Common myeloid progenitor, CD34-positive (primary cell): ENCODE results near the gene INSIG1.

Experiments used
- CTCF ChIA-PET: fragments of 350-600 bp; sonication (Branson Sonifier 250); formaldehyde crosslinking; loops from one replicate; lab custom pipeline; 2021; ENCODE audit warnings: antibody characterized with exemption; lab: Charles Lee
- POLR2A ChIA-PET: fragments of 350-600 bp; sonication (Branson Sonifier 250); formaldehyde crosslinking; loops from one replicate; lab custom pipeline; 2021; ENCODE audit warnings: antibody characterized with exemption; lab: Charles Lee
- DNase-seq, 3 donors: peaks; one replicate each; pipeline versions ENCODE4 v3.0.0 to v3.0.0-alpha.2; 2013
- H3K27ac ChIP-seq, 2 experiments: 1 replicate in 1 of 2; 2 replicates in 1 of 2; pipeline ENCODE4 v1.7.0; 2013; ENCODE audit warnings: inconsistent platforms in 2 of 2, low read length in 2 of 2, mild to moderate bottlenecking in 2 of 2, low read depth in 1 of 2, moderate library complexity in 1 of 2; ENCODE audit not compliant: severe bottlenecking in 2 of 2, insufficient read depth in 1 of 2, poor library complexity in 1 of 2
- H3K27me3 ChIP-seq, 5 experiments: replicated peaks in 2 of 5; 1 replicate in 3 of 5; 2 replicates in 2 of 5; pipeline versions ENCODE4 v1.6.1 to v1.7.0; 2013; ENCODE audit warnings: low read length in 4 of 5, mild to moderate bottlenecking in 2 of 5, moderate library complexity in 2 of 5, inconsistent platforms in 1 of 5; ENCODE audit not compliant: insufficient read depth in 5 of 5, control insufficient read depth in 4 of 5
- H3K36me3 ChIP-seq, 4 experiments: 1 replicate in 2 of 4; 2 replicates in 2 of 4; pipeline versions ENCODE4 v1.6.1 to v1.7.0; 2013; ENCODE audit warnings: low read length in 3 of 4, control low read depth in 1 of 4, mild to moderate bottlenecking in 1 of 4; ENCODE audit not compliant: control insufficient read depth in 4 of 4, insufficient read depth in 4 of 4
- H3K4me1 ChIP-seq, 4 experiments: 1 replicate in 3 of 4; 2 replicates in 1 of 4; pipeline versions ENCODE4 v1.6.1 to v1.7.1; 2013; ENCODE audit warnings: low read length in 3 of 4, mild to moderate bottlenecking in 3 of 4, control low read depth in 1 of 4, inconsistent platforms in 1 of 4, moderate library complexity in 1 of 4; ENCODE audit not compliant: control insufficient read depth in 4 of 4, insufficient read depth in 4 of 4; ENCODE audit errors: control extremely low read depth in 1 of 4
- H3K4me3 ChIP-seq, 7 experiments: 1 replicate in 4 of 7; 2 replicates in 3 of 7; pipeline versions ENCODE4 v1.5.1 to v1.7.0; 2013; ENCODE audit warnings: mild to moderate bottlenecking in 7 of 7, low read length in 6 of 7, moderate library complexity in 6 of 7, inconsistent platforms in 2 of 7, low read depth in 2 of 7, control low read depth in 1 of 7; ENCODE audit not compliant: insufficient read depth in 4 of 7, control insufficient read depth in 1 of 7; ENCODE audit errors: extremely low read depth in 1 of 7
- H3K9me3 ChIP-seq, 5 experiments: 1 replicate in 4 of 5; 2 replicates in 1 of 5; pipeline versions ENCODE4 v1.6.1 to v1.7.1; 2013; ENCODE audit warnings: low read length in 4 of 5, mild to moderate bottlenecking in 2 of 5, inconsistent platforms in 1 of 5, low read depth in 1 of 5, moderate library complexity in 1 of 5; ENCODE audit not compliant: control insufficient read depth in 4 of 5, insufficient read depth in 2 of 5; ENCODE audit errors: control extremely low read depth in 1 of 5
- WGBS: methylation state at CpG from one replicate; pipeline ENCODE4 v1.1.5; 2013; ENCODE audit not compliant: insufficient coverage; 5-methylcytosine and 5-hydroxymethylcytosine counted together

Gene INSIG1

DNA sequence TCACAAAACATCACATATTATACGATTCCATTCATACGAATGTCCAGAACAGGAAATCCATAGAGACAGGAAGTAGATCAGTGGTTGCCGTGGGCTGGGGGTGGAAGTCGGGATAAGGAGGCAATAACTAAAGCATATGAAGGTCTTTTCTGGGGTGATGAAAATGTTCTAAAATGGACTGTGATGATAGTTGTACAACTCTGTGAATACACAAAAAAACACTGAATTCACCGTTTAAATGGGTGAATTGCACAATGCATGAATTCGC is 3.2 kb upstream of the INSIG1 start:
- 52% methylated on average over 2 of the region's 6 CpGs for WGBS
- ChIA-PET CTCF (interaction anchor here (1.1 to 2.7 kb wide), 4 partner anchors 11 to 100 kb away, joined by 3 to 7 read pairs (median 6); no protein-coding TSS in a partner anchor), POLR2A (no interaction called here)
- DNase-seq = no peak
- Histone ChIP-seq H3K9me3 (no peaks in the 10 kb centered on the region), H3K4me1 (peaks cover 7 to 25% (median 22%) of the 10 kb centered on the region in 4 experiments), H3K27ac (no peak overlapping the region), H3K27me3 (no peaks in the 10 kb centered on the region), H3K36me3 (peaks cover 0 to 5% (median under 1%) of the 10 kb centered on the region in 4 experiments), H3K4me3 (no peak overlapping the region)

DNA sequence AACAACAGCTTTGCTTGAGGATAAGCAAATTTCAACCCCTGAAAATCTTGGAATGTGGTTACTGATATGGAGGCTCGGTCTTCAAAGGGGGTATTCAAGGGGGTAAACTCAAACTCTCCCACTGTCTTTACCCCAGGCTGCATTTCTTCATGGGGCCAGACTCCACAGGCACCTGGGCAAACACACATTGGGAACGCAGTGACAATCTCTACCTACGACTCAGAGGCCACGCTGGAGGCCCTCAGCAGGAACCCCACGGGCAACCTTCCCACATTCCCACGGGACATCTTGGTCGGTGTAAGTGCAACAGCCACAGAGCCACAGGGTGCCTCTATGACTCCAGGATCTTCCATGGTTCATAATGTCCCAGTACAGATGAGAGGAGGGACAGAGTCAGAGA is 2.2 kb upstream of the INSIG1 start:
- peaks cover 14 to 36% (median 31%) of the 10 kb centered on the region in 4 experiments for H3K4me1 ChIP-seq
- no peaks in the 10 kb centered on the region for H3K27me3 ChIP-seq
- peaks cover 0 to 11% (median 4%) of the 10 kb centered on the region in 4 experiments for H3K36me3 ChIP-seq
- DNase-seq = no peak
- 100% methylated on average over 3 of the region's 7 CpGs for WGBS
- CTCF ChIA-PET = interaction anchor here (1.5 to 2.7 kb wide), 3 partner anchors 8 to 50 kb away, joined by 3 to 12 read pairs (median 7); no protein-coding TSS in a partner anchor
- POLR2A ChIA-PET = interaction anchor here (2.3 to 4.6 kb wide), 2 partner anchors 8 to 89 kb away, joined by 8 to 97 read pairs; no protein-coding TSS in a partner anchor
- no peak overlapping the region for H3K27ac ChIP-seq
- no peaks in the 10 kb centered on the region for H3K9me3 ChIP-seq
- H3K4me3 ChIP-seq = no peak overlapping the region

GRCh38 chr7:155296006-155296787 is 1.5 kb upstream of the INSIG1 start:
- WGBS = 88% methylated on average over 18 of the region's 18 CpGs
- POLR2A ChIA-PET = interaction anchor here (0.8 to 4.6 kb wide), 7 partner anchors 9 to 90 kb away, joined by 3 to 97 read pairs (median 6); no protein-coding TSS in a partner anchor

DNA sequence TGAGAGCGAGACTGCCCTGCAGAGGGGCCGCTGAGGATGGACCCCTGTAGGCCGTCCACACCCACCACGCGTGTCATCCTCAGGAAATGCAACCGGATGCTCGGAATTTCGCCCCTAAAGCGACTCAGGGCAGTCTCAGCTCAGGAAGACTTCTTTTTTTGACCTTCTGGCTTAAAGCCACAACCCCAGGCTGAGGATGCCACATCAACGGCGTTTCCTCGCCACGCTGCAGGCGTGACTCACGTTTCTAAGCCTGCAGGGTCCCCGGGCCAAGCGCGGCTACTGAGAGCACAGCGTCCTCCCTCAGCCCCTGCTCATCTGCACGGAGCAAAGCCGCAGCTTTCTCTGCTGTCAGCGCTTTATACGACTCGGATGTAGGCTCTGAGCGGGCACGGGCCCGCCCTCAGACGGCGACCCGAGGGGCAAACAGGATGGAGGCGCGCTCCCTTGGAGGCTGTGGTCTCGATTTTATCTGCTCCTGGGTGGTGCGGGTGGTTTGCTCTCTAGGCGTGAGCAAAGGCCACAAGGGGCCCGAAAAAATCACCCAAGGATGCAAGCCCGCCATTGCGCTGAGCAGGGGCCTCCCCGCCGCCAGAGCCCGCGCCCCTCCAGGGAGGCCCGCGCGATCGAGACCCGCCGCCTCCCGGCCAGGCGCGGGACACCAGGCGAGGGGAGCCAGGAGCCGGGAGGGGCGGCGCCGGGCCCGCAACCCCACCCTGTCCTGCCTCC is 726 bp upstream of the INSIG1 start:
- WGBS = 2% methylated on average over 51 of the region's 57 CpGs
- CTCF ChIA-PET = interaction anchor here (1.0 to 2.5 kb wide), 9 partner anchors 9 to 383 kb away, joined by 3 to 12 read pairs (median 6); no protein-coding TSS in a partner anchor
- POLR2A ChIA-PET = interaction anchor here (0.6 to 4.6 kb wide), 10 partner anchors 9 to 369 kb away, joined by 3 to 97 read pairs (median 4); no protein-coding TSS in a partner anchor
- H3K9me3 ChIP-seq = no peaks in the 10 kb centered on the region
- no peaks in the 10 kb centered on the region for H3K27me3 ChIP-seq
- H3K27ac ChIP-seq = peak overlapping the region; percentile 75 to 93
- peaks cover under 1 to 23% (median 13%) of the 10 kb centered on the region in 4 experiments for H3K36me3 ChIP-seq
- peak overlapping the region; percentile 45 to 84 (median 68) for H3K4me3 ChIP-seq
- peak; percentile 85 to 97 (median 96) for DNase-seq
- peaks cover 14 to 46% (median 41%) of the 10 kb centered on the region in 4 experiments for H3K4me1 ChIP-seq

More at GRCh38 chr7:155296006-155296787, 1.5 kb upstream of the INSIG1 start:
- H3K27ac ChIP-seq = peak overlapping the region in 1 of 2 experiments; percentile 93
- no peaks in the 10 kb centered on the region for H3K27me3 ChIP-seq
- DNase-seq = no peak
- peaks cover 14 to 43% (median 38%) of the 10 kb centered on the region in 4 experiments for H3K4me1 ChIP-seq
- peak overlapping the region in 6 of 7 experiments; percentile 56 to 84 (median 71) for H3K4me3 ChIP-seq
- CTCF ChIA-PET = interaction anchor here (1.0 to 2.7 kb wide), 7 partner anchors 9 to 106 kb away, joined by 3 to 12 read pairs (median 7); no protein-coding TSS in a partner anchor
- H3K36me3 ChIP-seq = peaks cover 0 to 18% (median 10%) of the 10 kb centered on the region in 4 experiments
- H3K9me3 ChIP-seq = no peaks in the 10 kb centered on the region

DNA sequence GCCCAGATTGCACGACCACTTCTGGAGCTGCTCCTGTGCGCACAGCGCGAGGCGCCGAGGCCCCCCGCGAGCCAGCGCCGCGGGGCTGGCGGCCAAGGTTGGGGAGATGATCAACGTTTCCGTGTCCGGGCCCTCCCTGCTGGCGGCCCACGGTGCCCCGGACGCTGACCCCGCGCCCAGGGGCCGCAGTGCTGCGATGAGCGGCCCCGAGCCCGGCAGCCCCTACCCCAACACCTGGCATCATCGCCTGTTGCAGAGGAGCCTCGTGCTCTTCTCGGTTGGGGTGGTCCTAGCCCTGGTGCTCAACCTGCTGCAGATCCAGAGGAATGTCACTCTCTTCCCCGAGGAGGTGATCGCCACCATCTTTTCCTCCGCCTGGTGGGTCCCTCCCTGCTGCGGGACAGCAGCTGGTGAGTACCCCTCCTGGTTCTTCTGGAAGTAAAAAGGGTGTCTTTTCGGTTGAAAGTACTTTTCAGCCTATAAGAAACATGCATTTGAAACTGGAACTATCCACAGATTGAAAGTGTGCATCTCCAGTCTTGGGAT is 683 bp downstream of the INSIG1 start:
- Histone ChIP-seq H3K4me3 (peak overlapping the region; percentile 56 to 88 (median 84)), H3K9me3 (no peaks in the 10 kb centered on the region), H3K27me3 (no peaks in the 10 kb centered on the region), H3K36me3 (peaks cover 11 to 38% (median 21%) of the 10 kb centered on the region in 4 experiments), H3K4me1 (peaks cover 14 to 50% (median 44%) of the 10 kb centered on the region in 4 experiments), H3K27ac (peak overlapping the region; percentile 85 to 93)
- ChIA-PET POLR2A (interaction anchor here (1.4 to 4.6 kb wide), 4 partner anchors 15 to 371 kb away, joined by 4 to 97 read pairs (median 8); no protein-coding TSS in a partner anchor), CTCF (interaction anchor here (1.0 to 2.2 kb wide), 8 partner anchors 25 to 384 kb away, joined by 3 to 7 read pairs (median 4); no protein-coding TSS in a partner anchor)
- WGBS = 0% methylated on average over 30 of the region's 34 CpGs
- no peak for DNase-seq

- Histone ChIP-seq H3K27ac (peak overlapping the region; percentile 85 to 93), H3K4me3 (peak overlapping the region; percentile 69 to 88 (median 84)), H3K27me3 (no peaks in the 10 kb centered on the region), H3K36me3 (peaks cover 14 to 44% (median 25%) of the 10 kb centered on the region in 4 experiments), H3K9me3 (no peaks in the 10 kb centered on the region), H3K4me1 (peaks cover 14 to 50% (median 44%) of the 10 kb centered on the region in 4 experiments)
- ChIA-PET POLR2A (interaction anchor here (0.7 to 4.6 kb wide), 6 partner anchors 9 to 371 kb away, joined by 4 to 97 read pairs (median 4); no protein-coding TSS in a partner anchor), CTCF (interaction anchor here (1.1 to 2.2 kb wide), 7 partner anchors 24 to 372 kb away, joined by 3 to 7 read pairs (median 3); no protein-coding TSS in a partner anchor)
- peak; percentile 96 to 99 (median 98) for DNase-seq
- WGBS = 0% methylated on average over 25 of the region's 27 CpGs
These were observed 1.3 kb downstream of the INSIG1 start for GRCh38 chr7:155298834-155299534.
